ENCODE results near the gene HNRNPAB. TPM values are rescaled to one million over a fixed set of nuclear protein-coding genes. Genes with fewer than 3 reads are reported as not detected.
A peak's percentile ranks its signal among the peaks of the same experiment; 100 is the strongest.

The HNRNPAB gene
- total RNA-seq, 4 donors from 2014 or later, result 79.9 to 140 (median 106) TPM

DNA sequence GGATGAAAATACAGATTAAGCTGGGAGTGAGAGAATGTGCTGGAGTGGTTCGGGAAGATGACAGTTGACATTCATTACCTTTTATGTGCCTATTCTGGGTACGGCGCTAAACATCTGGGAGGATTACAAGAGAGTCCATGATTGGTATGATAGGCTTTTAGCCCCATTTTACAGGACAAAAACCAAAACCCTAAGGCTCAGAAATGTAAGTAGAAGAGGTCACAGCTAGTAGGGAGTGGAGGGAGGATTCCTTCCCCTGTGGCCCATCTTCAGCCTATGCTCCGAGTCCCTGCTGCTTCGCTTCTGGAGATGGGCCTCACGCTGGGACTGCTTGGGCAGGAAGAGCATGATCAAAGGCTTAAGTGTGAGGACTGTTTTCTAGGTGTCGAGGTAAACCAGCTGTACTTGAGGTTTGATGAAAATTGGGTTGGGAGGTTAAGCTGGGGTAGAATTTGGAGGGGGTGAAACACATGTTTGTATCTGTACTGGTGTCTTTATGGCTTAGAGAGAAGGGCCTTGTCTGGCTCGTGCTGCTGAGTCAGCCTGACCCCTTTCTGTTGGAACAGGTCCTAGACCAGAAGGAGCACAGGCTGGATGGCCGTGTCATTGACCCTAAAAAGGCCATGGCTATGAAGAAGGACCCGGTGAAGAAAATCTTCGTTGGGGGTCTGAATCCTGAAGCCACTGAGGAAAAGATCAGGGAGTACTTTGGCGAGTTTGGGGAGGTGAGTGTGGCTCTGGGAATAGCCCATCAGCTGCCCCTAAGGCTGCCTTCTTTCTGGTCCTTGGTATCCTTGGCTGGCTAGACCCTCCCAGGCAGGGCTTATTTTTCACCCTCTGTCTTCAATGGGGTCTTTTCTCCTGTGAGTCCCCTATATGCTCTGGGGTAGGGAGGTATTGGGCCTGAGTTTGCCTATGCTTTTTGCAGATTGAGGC lies 2.1 kb downstream of the HNRNPAB start:
- no peak for ATAC-seq
- Histone ChIP-seq H3K36me3 (peaks cover 0 to 49% of the 10 kb centered on the region in 2 donors), H3K9me3 (no peaks in the 10 kb centered on the region), H3K27me3 (no peaks in the 10 kb centered on the region), H3K27ac (peak overlapping the region in 3 of 4 donors; percentile 49 to 99 (median 96)), H3K4me1 (peaks cover 0 to 41% (median 19%) of the 10 kb centered on the region in 3 donors), H3K4me3 (peak overlapping the region in 1 of 2 donors; percentile 99)
- TF ChIP-seq POLR2AphosphoS5 (IDR thresholded peaks at IDR 0.05) (no peak), EP300 (IDR thresholded peaks at IDR 0.05) (no peak), POLR2A (IDR thresholded peaks at IDR 0.05) (no peak)
- TF ChIP-seq, protein P1, sequence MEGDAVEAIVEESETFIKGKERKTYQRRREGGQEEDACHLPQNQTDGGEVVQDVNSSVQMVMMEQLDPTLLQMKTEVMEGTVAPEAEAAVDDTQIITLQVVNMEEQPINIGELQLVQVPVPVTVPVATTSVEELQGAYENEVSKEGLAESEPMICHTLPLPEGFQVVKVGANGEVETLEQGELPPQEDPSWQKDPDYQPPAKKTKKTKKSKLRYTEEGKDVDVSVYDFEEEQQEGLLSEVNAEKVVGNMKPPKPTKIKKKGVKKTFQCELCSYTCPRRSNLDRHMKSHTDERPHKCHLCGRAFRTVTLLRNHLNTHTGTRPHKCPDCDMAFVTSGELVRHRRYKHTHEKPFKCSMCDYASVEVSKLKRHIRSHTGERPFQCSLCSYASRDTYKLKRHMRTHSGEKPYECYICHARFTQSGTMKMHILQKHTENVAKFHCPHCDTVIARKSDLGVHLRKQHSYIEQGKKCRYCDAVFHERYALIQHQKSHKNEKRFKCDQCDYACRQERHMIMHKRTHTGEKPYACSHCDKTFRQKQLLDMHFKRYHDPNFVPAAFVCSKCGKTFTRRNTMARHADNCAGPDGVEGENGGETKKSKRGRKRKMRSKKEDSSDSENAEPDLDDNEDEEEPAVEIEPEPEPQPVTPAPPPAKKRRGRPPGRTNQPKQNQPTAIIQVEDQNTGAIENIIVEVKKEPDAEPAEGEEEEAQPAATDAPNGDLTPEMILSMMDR (IDR thresholded peaks at IDR 0.05), result no peak
- WGBS, 2 donors (ENCODE audit: low coverage in 1 of 2), result 36 to 51% methylated on average over 4 to 9 of the region's 12 CpGs

DNA sequence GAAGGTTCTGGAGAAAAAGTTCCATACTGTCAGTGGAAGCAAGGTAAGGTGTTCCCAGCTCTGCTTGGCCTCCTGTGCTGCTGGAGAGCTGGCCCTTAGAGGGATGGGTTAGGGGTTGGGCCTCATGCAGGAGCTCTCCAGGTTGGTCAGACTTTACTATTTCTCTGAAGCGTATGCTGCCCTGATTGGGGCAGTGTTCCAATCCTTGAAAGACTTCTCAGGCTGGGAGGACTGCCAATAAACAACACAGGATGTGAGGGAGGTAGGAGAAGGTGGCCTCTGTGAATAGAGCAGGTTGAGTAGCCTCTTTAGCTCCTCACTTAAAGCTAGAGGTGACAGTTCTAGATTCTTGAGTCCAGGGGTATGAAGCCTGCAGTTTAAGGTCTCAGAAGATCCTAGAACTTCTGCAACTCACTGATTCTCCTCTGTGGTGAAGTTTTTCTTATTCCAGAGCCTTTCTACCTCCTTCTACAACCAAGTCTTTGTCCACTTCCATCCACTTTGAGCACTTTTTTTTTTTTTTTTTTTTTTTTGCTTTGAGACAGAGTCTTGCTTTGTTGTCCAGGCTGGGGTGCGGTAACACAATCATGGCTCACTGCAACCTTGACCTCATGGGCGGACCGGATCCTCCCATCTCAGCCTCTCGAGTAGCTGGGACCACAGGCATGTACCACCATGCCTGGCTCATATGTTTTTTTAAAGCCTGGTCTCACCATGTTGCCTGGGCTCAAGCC lies 3.0 kb downstream of the HNRNPAB start:
- 67 to 89% methylated on average over 3 of the region's 5 CpGs for WGBS, 2 donors (ENCODE audit: low coverage in 1 of 2)
- Histone ChIP-seq H3K36me3 (peaks cover 0 to 58% of the 10 kb centered on the region in 2 donors), H3K4me1 (peaks cover 0 to 41% (median 19%) of the 10 kb centered on the region in 3 donors), H3K27ac (peak overlapping the region in 3 of 4 donors; percentile 49 to 99 (median 96)), H3K4me3 (no peak overlapping the region), H3K9me3 (no peaks in the 10 kb centered on the region), H3K27me3 (no peaks in the 10 kb centered on the region)
- TF ChIP-seq, protein P1 (IDR thresholded peaks at IDR 0.05), result no peak
- no peak for TF ChIP-seq POLR2A (IDR thresholded peaks at IDR 0.05)
- no peak for TF ChIP-seq POLR2AphosphoS5 (IDR thresholded peaks at IDR 0.05)
- TF ChIP-seq EP300 (IDR thresholded peaks at IDR 0.05), result no peak
- no peak for ATAC-seq

DNA sequence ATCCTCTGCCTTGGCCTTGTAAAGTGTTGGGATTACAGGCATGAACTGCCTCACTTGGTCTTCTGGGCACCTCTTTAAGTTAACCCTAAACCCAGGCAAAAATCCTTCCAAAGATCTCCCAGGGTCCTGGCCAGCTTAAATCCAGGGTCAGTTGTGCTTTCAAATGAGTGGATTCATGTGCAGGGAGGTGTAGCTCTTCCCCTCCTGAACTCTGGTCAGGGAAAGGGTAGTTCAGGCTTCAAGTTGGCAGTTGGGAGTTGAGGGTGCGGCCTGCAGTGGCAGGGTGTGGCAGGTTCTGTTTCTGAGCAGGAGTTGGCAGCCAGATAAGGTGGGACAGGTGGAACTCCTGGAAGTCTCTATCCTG lies 3.6 kb downstream of the HNRNPAB start:
- TF ChIP-seq POLR2A (IDR thresholded peaks at IDR 0.05) (no peak), POLR2AphosphoS5 (IDR thresholded peaks at IDR 0.05) (no peak), EP300 (IDR thresholded peaks at IDR 0.05) (no peak)
- TF ChIP-seq, protein P1 (IDR thresholded peaks at IDR 0.05), result no peak
- peaks cover 0 to 64% of the 10 kb centered on the region in 2 donors for H3K36me3 ChIP-seq
- H3K9me3 ChIP-seq, result no peaks in the 10 kb centered on the region
- H3K4me3 ChIP-seq, result no peak overlapping the region
- no peak for ATAC-seq
- peaks cover 0 to 41% (median 19%) of the 10 kb centered on the region in 3 donors for H3K4me1 ChIP-seq
- no peaks in the 10 kb centered on the region for H3K27me3 ChIP-seq
- WGBS, 2 donors (ENCODE audit: low coverage in 1 of 2), result no CpG with 5 or more reads among the region's 1 CpG
- H3K27ac ChIP-seq, result no peak overlapping the region

DNA sequence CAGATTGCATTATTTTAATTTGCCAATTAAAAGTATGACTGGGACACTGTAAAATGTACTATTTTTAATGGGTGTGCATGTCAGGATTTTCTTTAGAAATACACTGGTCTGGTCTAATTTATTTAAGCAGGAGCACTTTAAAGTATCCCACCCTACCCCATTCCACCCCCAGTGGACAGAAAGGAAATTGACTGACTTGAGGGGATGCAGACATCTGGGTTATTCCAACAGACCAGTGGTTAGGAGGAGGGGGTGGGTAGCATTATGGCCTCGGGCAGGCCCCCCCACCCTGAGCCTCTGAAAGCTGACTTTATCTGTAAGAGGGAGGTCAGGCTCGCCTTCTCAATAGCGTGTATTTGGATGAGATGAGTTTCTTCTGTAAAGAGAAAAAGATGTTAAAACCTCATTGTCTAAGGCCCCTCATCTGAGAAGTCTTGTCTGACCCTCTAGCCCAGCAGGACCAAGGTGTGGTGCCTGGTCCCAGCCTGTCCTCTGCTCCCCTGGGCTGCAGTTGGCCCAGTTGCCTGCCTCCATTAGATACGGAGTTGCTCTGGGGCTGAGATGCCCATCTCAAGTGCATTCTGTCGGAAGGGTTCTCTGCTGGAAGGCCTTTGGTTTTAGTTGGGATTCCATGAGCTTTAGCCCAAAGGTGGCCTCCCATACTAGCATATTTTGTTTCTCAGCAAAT lies 4.4 kb downstream of the HNRNPAB start:
- peaks cover 0 to 72% of the 10 kb centered on the region in 2 donors for H3K36me3 ChIP-seq
- TF ChIP-seq POLR2AphosphoS5 (IDR thresholded peaks at IDR 0.05), result no peak
- TF ChIP-seq, protein P1 (IDR thresholded peaks at IDR 0.05), result no peak
- no peak for TF ChIP-seq EP300 (IDR thresholded peaks at IDR 0.05)
- TF ChIP-seq POLR2A (IDR thresholded peaks at IDR 0.05), result no peak

More for the DNA sequence above, 4.4 kb downstream of the HNRNPAB start:
- Histone ChIP-seq H3K27me3 (no peaks in the 10 kb centered on the region), H3K9me3 (no peaks in the 10 kb centered on the region), H3K4me1 (peaks cover 0 to 41% (median 19%) of the 10 kb centered on the region in 3 donors), H3K4me3 (no peak overlapping the region), H3K27ac (no peak overlapping the region)
- no peak for ATAC-seq
- 33 to 93% methylated on average over 1 to 2 of the region's 5 CpGs for WGBS, 2 donors (ENCODE audit: low coverage in 1 of 2)
